Gastrocnemius medialis (tissue), 4 donors: ENCODE measurements around the gene CASP6. TPM values are rescaled to one million over a fixed set of nuclear protein-coding genes. Genes with fewer than 3 reads are reported as not detected.

Source experiments
- ATAC-seq, 2 donors: fragments of 150-250 bp; one replicate each; pipeline ENCODE4 v1.9.1; 2016
- DNase-seq, 2 donors: peaks; one replicate each; pipeline ENCODE4 v3.0.0-alpha.2; 2019
- H3K27ac ChIP-seq, 4 donors: fragments of 200-600 bp; sonication (generic); 1 replicate in 1 of 4; 2 replicates in 3 of 4; pipeline ENCODE4 v1.5.1; 2016 to 2018; ENCODE audit warnings: mild to moderate bottlenecking in 2 of 4, moderate library complexity in 1 of 4
- H3K27me3 ChIP-seq, 3 donors: fragments of 200-600 bp; sonication (generic) in 2 of 3; 1 replicate in 1 of 3; 2 replicates in 2 of 3; pipeline versions ENCODE4 v1.5.1 to v1.6.0; 2016 to 2019; ENCODE audit warnings: mild to moderate bottlenecking in 1 of 3, moderate library complexity in 1 of 3
- H3K36me3 ChIP-seq, 2 donors: fragments of 200-600 bp; sonication (generic) in 1 of 2; one replicate each; pipeline ENCODE4 v1.5.1; 2017 to 2018
- H3K4me1 ChIP-seq, 2 donors: fragments of 200-600 bp; sonication (generic) in 1 of 2; one replicate each; pipeline ENCODE4 v1.5.1; 2016 to 2017; ENCODE audit warnings: mild to moderate bottlenecking in 2 of 2
- H3K4me3 ChIP-seq, 4 donors: fragments of 200-600 bp; sonication (generic) in 3 of 4; 1 replicate in 1 of 4; 2 replicates in 3 of 4; pipeline ENCODE4 v1.5.1; 2016 to 2019; ENCODE audit warnings: mild to moderate bottlenecking in 2 of 4
- H3K9me3 ChIP-seq, 3 donors: fragments of 200-600 bp; sonication (generic) in 2 of 3; 1 replicate in 1 of 3; 2 replicates in 2 of 3; pipeline ENCODE4 v1.5.1; 2016 to 2019
- CTCF ChIP-seq, 5 experiments: fragments of 450-650 bp in 3 of 5; fragments of 200-600 bp in 2 of 5; sonication (generic) in 2 of 5; IDR thresholded peaks in 4 of 5; conservative IDR thresholded peaks in 1 of 5; 1 replicate in 4 of 5; 2 replicates in 1 of 5; pipeline ENCODE4 v1.5.1; 2016 to 2019; ENCODE audit warnings: antibody characterized with exemption in 5 of 5, mild to moderate bottlenecking in 3 of 5, moderate library complexity in 3 of 5
- POLR2A ChIP-seq, 2 donors: fragments of 450-650 bp; IDR thresholded peaks; one replicate each; pipeline ENCODE4 v1.6.1; 2017; ENCODE audit warnings: antibody characterized with exemption in 2 of 2, mild to moderate bottlenecking in 2 of 2, moderate library complexity in 2 of 2
- in situ Hi-C, 4 donors: fragments of 200-750 bp; cut with MboI; loops; one replicate each; pipeline versions ENCODE4 v1.15.0 to v1.8.0; 2017; ENCODE audit warnings: low sequenced_read_pairs in 4 of 4
- intact Hi-C: fragments of 100-400 bp; cut with DNase I; formaldehyde crosslinking; loops from one replicate; pipeline ENCODE4 v1.15.1; 2023; ENCODE audit warnings: low total_unique reads
- total RNA-seq, 4 donors: library from RNA; depleted of rRNA; stranded (reverse); fragments of >200 nt; gene quantifications; one replicate each; pipeline versions ENCODE4 v1.1.0 to v1.2.3, GENCODE V29; 2016

Gene CASP6
- total RNA-seq, 4 donors from 2014 or later, result 6.6 to 25.2 (median 9.0) TPM

- no peak for ATAC-seq
- intact Hi-C loops, result loop anchor here (10.0 kb wide), 1 partner anchor 1098 kb away; the partner anchor contains the start of gene RPL34
- Histone ChIP-seq H3K4me1 (no peaks in the 10 kb centered on the region), H3K9me3 (no peaks in the 10 kb centered on the region), H3K4me3 (no peak overlapping the region), H3K27me3 (no peaks in the 10 kb centered on the region), H3K36me3 (no peaks in the 10 kb centered on the region), H3K27ac (no peak overlapping the region)
- TF ChIP-seq POLR2A (IDR thresholded peaks at IDR 0.05) (no peak), CTCF (IDR thresholded peaks at IDR 0.05 in 4 of 5, conservative IDR thresholded peaks at IDR 0.05 in 1 of 5) (no peak)
- in situ Hi-C loops, result loop anchor here in 3 of 4 donors (10.0 to 25.0 kb wide), 4 partner anchors 90 to 285 kb away; partner anchors contain the start of genes GAR1 (in 2 of the 3), SEC24B (in 2 of the 3) and CFI (in 1 of the 3)
- no peak for DNase-seq
These were observed 19.1 kb upstream of the CASP6 start for GRCh38 chr4:109722357-109722756.

DNA sequence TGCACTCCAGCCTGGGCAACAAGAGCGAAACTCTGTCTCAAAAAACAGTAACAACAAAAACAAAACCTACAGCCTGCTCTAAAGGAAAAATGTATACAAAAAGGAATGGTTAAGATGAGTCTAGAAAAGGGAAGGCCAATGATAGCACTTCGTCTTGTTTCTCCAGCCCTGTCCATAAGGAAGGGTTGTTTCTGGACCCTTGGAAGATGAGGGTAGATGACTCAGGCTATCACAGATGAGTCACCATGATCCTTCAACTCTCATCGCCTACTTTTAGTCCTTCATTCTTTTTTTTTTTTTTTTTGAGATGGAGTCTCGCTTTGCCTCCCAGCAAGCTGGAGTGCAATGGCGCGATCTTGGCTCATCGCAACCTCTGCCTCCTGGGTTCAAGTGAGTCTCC is 17.8 kb upstream of the CASP6 start:
- TF ChIP-seq POLR2A (IDR thresholded peaks at IDR 0.05), result no peak
- no peak for TF ChIP-seq CTCF (IDR thresholded peaks at IDR 0.05 in 4 of 5, conservative IDR thresholded peaks at IDR 0.05 in 1 of 5)
- H3K36me3 ChIP-seq, result peaks cover 0 to 9% of the 10 kb centered on the region in 2 donors
- no peak overlapping the region for H3K27ac ChIP-seq
- H3K4me3 ChIP-seq, result no peak overlapping the region
- intact Hi-C loops, result loop anchor here (10.0 kb wide), 1 partner anchor 1096 kb away; the partner anchor contains the start of gene RPL34
- ATAC-seq, result no peak
- no peak for DNase-seq
- in situ Hi-C loops, result loop anchor here in 3 of 4 donors (10.0 to 25.0 kb wide), 4 partner anchors 91 to 284 kb away; partner anchors contain the start of genes GAR1 (in 2 of the 3), SEC24B (in 2 of the 3) and CFI (in 1 of the 3)
- no peaks in the 10 kb centered on the region for H3K4me1 ChIP-seq
- no peaks in the 10 kb centered on the region for H3K27me3 ChIP-seq
- no peaks in the 10 kb centered on the region for H3K9me3 ChIP-seq

DNA sequence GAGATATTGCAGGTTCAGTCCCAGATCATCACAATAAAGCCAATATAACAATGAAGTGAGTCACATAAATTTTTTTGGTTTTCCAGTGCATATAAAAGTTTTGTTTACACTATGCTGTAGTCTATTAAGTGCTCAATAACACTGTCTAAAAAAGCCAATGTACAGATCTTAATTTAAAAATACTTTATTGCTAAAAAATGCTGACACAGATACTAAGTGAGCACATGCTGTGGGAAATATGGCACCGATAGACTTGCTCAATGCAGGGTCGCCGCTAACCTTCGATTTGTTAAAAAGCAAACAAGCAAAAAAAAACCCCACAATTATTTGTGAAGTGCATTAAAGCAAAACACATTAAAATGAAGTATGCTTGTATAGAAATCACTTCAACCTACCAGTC is 16.4 kb upstream of the CASP6 start:
- H3K4me1 ChIP-seq, result no peaks in the 10 kb centered on the region
- intact Hi-C loops (loop anchor here (10.0 kb wide), 1 partner anchor 1095 kb away; the partner anchor contains the start of gene RPL34), in situ Hi-C loops (loop anchor here in 3 of 4 donors (10.0 to 25.0 kb wide), 4 partner anchors 93 to 282 kb away; partner anchors contain the start of genes GAR1 (in 2 of the 3), SEC24B (in 2 of the 3) and CFI (in 1 of the 3))
- ATAC-seq (no peak), DNase-seq (no peak)
- peaks cover 0 to 10% of the 10 kb centered on the region in 2 donors for H3K36me3 ChIP-seq
- TF ChIP-seq CTCF (IDR thresholded peaks at IDR 0.05 in 4 of 5, conservative IDR thresholded peaks at IDR 0.05 in 1 of 5) (no peak), POLR2A (IDR thresholded peaks at IDR 0.05) (no peak)
- no peaks in the 10 kb centered on the region for H3K27me3 ChIP-seq
- no peak overlapping the region for H3K27ac ChIP-seq
- no peak overlapping the region for H3K4me3 ChIP-seq
- H3K9me3 ChIP-seq, result no peaks in the 10 kb centered on the region

DNA sequence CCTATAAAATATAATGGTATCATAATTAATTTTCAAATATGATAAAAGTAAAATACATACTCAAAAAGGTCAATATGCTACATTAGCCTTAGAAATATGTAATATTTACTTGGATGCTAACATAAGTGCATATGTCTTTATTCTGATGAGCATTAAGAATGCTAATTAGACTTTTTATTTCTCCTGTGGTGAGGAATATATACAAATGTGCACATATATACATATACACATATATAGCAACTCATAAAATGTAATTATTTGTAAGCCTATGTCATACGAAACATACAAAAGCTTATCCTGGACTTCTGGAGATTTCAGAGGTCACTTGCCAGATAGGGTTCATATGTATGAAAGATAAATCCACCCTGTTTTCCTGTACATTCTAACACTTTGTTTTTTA is 15.5 kb upstream of the CASP6 start:
- Histone ChIP-seq H3K36me3 (peaks cover 0 to 18% of the 10 kb centered on the region in 2 donors), H3K9me3 (no peaks in the 10 kb centered on the region), H3K27me3 (no peaks in the 10 kb centered on the region), H3K4me3 (no peak overlapping the region), H3K27ac (no peak overlapping the region), H3K4me1 (no peaks in the 10 kb centered on the region)
- TF ChIP-seq CTCF (IDR thresholded peaks at IDR 0.05 in 4 of 5, conservative IDR thresholded peaks at IDR 0.05 in 1 of 5) (no peak), POLR2A (IDR thresholded peaks at IDR 0.05) (no peak)
- intact Hi-C loops, result no loop called here
- ATAC-seq (no peak), DNase-seq (no peak)
- in situ Hi-C loops, result loop anchor here in 3 of 4 donors (25.0 kb wide), 3 partner anchors 94 to 281 kb away; partner anchors contain the start of genes SEC24B (in 2 of the 3), CFI (in 1 of the 3) and GAR1 (in 1 of the 3)
